ENCODE data around the gene ZNF414.

- peak; percentile 29; the same call in 1 of the 2 replicates for TF ChIP-seq CTCF (conservative IDR thresholded peaks at IDR 0.05)
- TF ChIP-seq EZH2 (IDR thresholded peaks at IDR 0.05; ENCODE audit: low read depth), result no peak
Measured at GRCh38 chr19:8525401-8525684, 11.4 kb upstream of the ZNF414 start.
